ENCODE data around the gene SPATA6L.

DNA sequence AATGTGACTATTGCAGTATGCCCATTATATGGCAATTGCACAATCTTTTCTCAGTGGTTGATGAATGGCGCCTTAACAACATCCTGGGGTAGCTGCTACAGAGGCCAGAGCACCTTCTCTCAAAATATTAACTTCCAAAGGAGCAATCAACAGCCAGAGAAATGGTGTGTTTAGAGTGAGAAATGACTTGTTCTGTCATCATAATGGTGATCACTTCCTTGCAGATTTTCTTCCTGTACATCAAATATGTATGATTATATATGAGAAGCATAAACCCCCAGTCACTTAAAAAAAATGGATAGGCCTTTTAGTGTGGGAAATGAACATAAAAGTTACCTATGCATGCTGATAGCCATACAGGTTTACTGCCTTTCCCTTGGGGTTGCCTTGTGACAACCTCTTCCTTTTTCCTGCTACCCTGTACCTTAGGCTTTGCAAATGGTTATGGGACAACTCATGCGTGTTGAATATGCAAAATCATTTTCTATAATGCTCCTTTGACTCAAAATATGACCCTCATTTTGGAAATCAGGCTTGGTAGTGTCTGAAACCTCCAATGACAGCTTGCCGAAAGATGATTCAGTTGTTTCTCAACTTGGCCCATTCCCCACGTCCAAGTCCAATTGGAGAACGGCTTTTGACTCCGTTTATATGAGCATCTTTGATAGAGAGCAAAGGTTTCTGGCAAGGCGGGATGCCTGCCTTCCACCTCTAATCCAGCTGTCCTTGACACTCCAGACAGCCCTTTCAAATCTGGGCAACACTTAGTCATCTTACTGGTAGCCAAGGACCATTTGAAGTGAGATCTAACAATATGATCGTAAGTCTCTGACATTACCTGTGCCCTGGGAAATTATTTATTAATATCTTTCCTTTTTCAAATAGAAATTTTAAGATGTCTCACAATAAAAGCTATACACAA, 106.8 kb downstream of the SPATA6L start:
- no peak for TF ChIP-seq CTCF (IDR thresholded peaks at IDR 0.05; ENCODE audit: low read length)
- no peak for TF ChIP-seq EZH2 (IDR thresholded peaks at IDR 0.05; ENCODE audit: borderline replicate concordance, low read length)
